NCI-H446 (cell line): ENCODE data around the gene COX4I2.
"Not testable (repeated sequence)": the region's sequence is repeated elsewhere in the genome, so short reads cannot be mapped to it uniquely, and the experiment has no call there.

Experiments
- DNase-seq, 2 experiments: peaks; one replicate each; lab custom pipeline; 2025; lab: John Stamatoyannopoulos, UW

COX4I2 gene

DNA sequence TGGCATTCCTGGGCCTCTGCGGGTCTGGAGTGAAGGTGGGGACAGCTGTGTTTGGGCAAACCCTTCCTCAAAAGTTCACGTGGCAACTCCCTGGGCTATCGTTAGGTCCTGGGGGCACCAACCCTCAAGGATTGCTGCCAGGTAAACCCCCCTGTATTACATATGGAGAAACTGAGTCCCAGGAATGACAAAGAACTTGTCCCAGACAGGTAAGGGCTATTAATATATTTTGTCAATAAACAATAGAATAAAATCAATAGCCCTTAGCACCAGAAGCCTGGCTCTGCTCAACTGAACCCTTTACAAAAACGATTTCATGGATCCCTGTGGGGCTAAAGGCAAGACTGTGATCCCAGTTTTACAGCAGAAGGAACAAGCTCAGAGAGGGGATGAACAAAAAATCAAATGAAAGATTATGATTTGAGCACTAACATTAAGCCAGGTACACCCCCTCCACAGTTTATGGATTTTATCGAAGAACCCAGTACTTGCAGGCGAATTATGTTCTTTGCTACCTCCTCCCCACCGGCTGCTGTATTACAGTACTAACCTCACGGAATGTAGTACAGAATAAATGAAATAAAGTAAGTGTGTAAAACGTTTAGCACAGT is 30.0 kb upstream of the COX4I2 start:
- no peak for DNase-seq

DNA sequence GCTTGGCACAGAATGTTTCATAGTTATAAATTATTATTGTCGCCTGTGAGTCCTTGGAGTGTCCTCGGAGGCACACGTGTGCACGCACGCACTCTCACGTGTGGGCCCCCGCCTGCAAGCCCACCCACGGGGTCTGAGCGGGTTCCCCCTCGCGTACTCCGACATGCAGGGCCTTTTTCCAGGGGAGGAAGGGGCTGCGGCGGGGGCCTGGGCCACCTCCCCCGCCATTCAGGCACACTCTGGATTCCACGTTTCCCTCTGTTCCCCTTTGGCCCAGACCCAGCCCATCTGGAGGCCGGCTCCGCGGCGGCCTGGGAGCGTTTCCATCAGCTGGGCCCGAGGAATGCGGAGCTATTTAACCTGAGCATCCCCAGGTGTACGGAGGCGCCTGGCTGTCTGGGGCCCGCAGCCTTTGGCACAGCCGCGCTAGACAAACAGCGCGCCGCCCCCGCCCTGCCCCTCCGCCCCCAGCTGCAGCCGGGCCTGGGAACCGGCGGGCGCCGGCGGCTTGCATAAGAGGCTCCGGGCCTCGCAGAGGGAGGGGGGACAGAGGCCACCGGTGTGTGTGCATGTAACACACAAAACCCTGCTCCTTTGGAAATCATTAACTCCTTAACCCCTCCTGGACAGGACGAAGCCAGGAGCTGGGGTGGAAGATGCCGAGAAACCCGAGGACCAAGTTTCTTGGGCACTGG is 29.3 kb upstream of the COX4I2 start:
- DNase-seq, result peak; percentile 18 to 71

DNA sequence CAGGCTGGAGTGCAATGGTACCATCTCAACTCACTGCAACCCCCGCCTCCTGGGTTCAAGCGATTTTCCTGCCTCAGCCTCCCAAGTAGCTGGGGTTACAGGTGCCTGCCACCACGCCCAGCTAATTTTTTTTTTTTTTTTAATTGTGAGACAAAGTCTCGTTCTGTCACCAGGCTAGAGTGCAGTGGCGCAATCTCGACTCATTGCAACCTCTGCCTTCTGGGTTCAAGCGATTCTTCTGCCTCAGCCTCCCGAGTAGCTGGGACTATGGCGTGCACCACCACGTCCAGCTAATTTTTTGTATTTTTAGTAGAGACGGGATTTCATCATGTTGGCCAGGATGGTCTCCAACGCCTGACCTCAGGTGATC is 25.5 kb upstream of the COX4I2 start:
- DNase-seq, result not testable (repeated sequence)

DNA sequence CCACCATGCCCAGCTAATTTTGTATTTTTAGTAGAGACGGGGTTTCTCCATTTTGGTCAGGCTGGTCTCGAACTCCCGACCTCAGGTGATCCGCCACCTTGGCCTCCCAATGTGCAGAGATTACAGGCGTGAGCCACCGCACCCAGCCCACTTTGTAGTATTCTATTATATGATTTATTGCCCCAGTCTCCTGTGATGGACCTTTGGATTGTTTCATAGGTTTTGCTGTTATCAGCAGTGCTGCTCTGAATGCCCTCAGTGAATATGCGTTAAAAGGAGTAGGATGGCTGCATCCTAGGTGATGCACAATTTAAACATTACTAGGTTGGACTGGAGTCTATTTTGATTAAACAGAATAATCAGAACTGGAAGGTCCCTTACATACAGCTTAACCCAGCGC is 22.3 kb upstream of the COX4I2 start:
- no peak for DNase-seq

- no peak for DNase-seq
Observed at GRCh38 chr20:31617432-31618104, 20.1 kb upstream of the COX4I2 start.

DNA sequence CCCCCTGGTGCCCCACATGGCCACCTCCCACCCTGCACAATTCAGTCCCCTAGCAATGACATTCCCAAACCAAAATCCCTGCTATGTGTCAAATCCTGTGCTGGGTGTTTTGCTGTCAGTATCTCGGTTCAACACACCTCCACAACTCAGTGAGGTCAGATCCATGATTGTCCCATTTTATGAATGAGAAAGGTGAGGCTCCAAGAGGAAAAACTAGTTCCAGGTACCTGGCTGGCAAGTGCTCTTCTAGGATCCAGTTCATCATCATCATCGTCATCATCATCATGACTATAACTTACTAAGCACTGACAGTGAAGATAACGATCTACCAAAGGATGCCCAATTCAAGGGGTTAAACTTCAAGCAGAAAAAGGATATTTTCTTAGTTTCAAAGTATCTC is 17.5 kb upstream of the COX4I2 start:
- no peak for DNase-seq

DNA sequence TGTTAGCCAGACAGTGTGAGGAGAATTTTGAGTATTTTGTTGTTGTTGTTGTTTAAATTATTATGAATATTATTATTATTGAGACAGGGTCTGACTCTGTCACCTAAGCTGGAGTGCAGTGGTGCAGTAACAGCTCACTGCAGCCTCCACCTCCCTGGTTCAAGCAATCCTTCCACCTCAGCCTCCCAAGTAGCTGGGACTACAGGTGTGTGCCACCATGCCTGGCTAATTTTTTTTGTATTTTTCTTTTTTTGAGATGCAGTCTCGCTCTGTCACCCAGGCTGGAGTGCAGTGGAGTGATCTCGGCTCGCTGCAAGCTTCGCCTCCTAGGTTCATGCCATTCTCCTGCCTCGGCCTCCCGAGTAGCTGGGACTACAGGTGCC is 14.6 kb upstream of the COX4I2 start:
- DNase-seq, result not testable (repeated sequence)

GRCh38 chr20:31626534-31626933 is 11.2 kb upstream of the COX4I2 start:
- not testable (repeated sequence) for DNase-seq

DNA sequence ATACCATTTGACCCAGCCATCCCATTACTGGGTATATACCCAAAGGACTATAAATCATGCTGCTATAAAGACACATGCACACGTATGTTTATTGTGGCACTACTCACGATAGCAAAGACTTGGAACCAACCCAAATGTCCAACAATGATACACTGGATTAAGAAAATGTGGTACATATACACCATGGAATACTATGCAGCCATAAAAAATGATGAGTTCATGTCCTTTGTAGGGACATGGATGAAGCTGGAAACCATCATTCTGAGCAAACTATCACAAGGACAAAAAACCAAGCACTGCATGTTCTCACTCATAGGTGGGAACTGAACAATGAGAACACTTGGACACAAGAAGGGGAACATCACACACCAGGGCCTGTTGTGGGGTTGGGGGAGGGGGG is 9.7 kb upstream of the COX4I2 start:
- DNase-seq, result not testable (repeated sequence)

- DNase-seq, result peak; percentile 83 to 92
Observed at GRCh38 chr20:31630187-31630790, 7.4 kb upstream of the COX4I2 start.

- no peak for DNase-seq
Observed at GRCh38 chr20:31632548-31633338, 5.0 kb upstream of the COX4I2 start.

DNA sequence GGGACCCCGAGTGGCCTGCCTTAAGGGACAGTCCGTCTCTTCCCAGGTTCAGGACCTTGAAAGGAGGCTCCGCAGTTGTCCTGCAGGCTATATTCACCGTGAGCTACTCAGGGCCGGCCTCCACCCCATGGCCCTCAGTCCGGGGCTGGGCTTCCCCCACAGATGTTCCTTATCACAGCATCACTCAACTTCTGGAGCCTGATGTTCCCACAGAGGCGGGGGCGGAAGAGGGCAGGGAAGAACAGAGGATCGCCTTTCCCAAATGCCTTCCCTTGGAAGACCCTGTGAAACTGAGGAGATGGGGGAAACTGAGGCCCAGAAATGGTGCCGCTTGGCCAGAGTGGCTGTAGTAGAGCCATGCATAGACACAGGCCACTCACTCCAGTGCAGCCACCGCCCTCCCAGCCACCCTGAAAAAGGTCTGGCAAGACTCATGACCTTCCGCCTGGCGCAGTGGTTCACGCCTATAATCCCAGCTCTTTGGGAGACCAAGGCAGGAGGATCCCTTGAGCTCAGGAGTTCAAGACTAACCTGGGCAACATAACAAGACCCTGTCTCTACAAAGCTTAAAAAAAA is 4.3 kb upstream of the COX4I2 start:
- no peak for DNase-seq

- DNase-seq, result peak; percentile 7 to 79
Observed at GRCh38 chr20:31638317-31638716, 605 bp downstream of the COX4I2 start.

GRCh38 chr20:31638816-31639215 is 1.1 kb downstream of the COX4I2 start:
- no peak for DNase-seq

DNA sequence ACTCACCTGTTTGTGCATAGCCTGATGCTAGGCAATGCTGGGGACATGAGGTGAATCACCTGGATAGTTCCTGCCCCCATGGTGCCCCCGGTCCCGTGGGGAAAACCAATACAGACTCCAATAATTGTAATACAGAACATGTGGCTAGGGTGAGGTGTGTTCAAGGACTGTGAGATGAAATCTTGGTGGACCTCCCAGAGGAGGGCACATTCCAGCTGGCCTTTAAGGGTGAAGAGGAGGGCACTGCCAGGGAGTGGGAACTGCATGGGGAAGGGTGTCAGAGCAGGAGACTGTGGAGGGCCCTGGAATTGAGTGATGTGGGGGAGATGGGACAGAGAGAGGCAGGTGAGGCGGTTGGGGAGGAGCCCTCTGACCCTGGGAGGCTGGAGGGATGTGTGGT is 2.5 kb downstream of the COX4I2 start:
- DNase-seq, result no peak

DNA sequence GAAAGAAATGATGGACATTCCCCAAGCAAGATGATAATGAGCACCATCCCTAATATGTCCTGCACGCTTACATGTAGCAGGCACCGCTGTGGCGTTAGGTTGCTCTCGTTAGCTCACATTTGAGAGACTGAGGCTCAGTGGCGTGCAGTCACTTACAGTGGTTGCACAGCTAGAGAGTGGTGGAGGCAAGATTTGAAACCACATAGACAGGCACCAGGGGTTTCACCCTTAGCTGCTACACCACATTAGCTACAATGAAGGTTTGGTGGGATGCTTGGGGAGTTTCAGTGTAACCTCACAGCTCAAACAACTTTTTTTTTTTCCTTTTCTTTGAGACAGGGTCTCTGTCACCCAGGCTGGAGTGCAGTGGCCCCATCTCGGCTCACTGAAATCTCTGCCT is 3.7 kb downstream of the COX4I2 start:
- DNase-seq, result no peak

- no peak for DNase-seq
Observed at GRCh38 chr20:31642837-31643236, 5.1 kb downstream of the COX4I2 start.

- no peak for DNase-seq
Observed at GRCh38 chr20:31643522-31643921, 5.8 kb downstream of the COX4I2 start.

DNA sequence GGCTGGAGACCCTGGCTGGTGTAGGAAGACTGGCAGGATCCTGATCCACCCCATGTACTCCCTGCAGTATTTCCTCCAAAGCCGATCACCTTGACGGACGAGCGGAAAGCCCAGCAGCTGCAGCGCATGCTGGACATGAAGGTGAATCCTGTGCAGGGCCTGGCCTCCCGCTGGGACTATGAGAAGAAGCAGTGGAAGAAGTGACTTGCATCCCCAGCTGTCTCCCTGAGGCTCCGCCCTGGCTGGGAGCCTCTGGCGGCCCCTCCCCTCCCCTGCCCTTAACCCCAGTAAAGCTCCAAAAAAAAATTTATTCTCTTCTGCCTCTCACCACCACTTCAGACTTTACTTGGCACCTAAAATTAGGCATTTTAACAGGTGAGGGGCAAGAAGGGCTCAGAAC is 7.0 kb downstream of the COX4I2 start:
- peak in 1 of 2 experiments; percentile 37 for DNase-seq

- not testable (repeated sequence) for DNase-seq
Observed at GRCh38 chr20:31648104-31648503, 10.4 kb downstream of the COX4I2 start.

GRCh38 chr20:31652917-31653396 is 15.2 kb downstream of the COX4I2 start:
- peak; percentile 95 to 100 for DNase-seq

DNA sequence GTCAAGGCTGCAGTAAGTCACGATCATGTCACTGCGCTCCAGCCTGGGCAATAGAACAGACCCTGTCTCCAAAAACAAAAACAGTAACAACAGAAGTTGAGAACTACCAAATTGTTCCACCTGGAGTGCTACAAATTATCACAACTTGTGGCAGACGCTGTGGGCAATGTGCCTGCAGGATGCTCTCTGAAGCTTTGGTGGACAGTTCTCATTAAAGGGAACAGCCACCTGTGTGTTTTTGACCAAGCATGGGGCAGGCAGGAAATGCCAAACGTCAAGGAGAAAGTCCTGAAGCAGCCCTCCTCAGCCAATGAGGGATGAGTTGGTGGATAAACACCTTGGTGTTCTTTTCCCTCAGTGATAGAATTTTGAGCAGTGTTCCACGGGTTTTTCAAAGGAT is 15.8 kb downstream of the COX4I2 start:
- peak; percentile 73 to 83 for DNase-seq
